HepG2 (cell line): ENCODE data around the gene OR5K2. TPM values are rescaled to one million over a fixed set of nuclear protein-coding genes. Genes with fewer than 3 reads are reported as not detected.

Experiments
- E2F1 ChIP-seq: sonication (generic); formaldehyde crosslinking; IDR thresholded peaks from 2 replicates; pipeline ENCODE4 v1.5.0; 2020; ENCODE audit warnings: missing genetic modification reagents
- FOXA3 ChIP-seq: IDR thresholded peaks from 2 replicates; pipeline ENCODE4 v1.6.1; 2016; ENCODE audit warnings: missing genetic modification reagents, missing compliant biosample characterization
- NFYB ChIP-seq: sonication (generic); formaldehyde crosslinking; IDR thresholded peaks from 2 replicates; pipeline ENCODE4 v1.4.0; 2020; ENCODE audit warnings: missing genetic modification reagents
- ONECUT2 ChIP-seq: sonication (generic); formaldehyde crosslinking; IDR thresholded peaks from 2 replicates; pipeline ENCODE4 v1.4.0; 2020; ENCODE audit warnings: missing genetic modification reagents
- PHF20 ChIP-seq: sonication (generic); formaldehyde crosslinking; IDR thresholded peaks from 2 replicates; pipeline ENCODE4 v1.5.0; 2020; ENCODE audit warnings: mild to moderate bottlenecking, missing genetic modification reagents
- RERE ChIP-seq: IDR thresholded peaks from 2 replicates; pipeline ENCODE4 v1.6.1; 2016; ENCODE audit warnings: low read depth, missing genetic modification reagents, missing compliant biosample characterization
- SMARCC2 ChIP-seq: fragments of 450-650 bp; IDR thresholded peaks from 2 replicates; pipeline ENCODE4 v1.6.1; 2017; ENCODE audit warnings: antibody characterized with exemption, mild to moderate bottlenecking
- TEAD2 ChIP-seq: sonication (generic); formaldehyde crosslinking; IDR thresholded peaks from 2 replicates; pipeline ENCODE4 v1.9.0; 2021; ENCODE audit warnings: missing genetic modification reagents
- ZC3H4 ChIP-seq: sonication (generic); formaldehyde crosslinking; IDR thresholded peaks from 2 replicates; pipeline ENCODE4 v1.4.0; 2020; ENCODE audit warnings: missing genetic modification reagents, borderline replicate concordance
- ZNF275 ChIP-seq: sonication (generic); formaldehyde crosslinking; IDR thresholded peaks from 2 replicates; pipeline ENCODE4 v1.8.0; 2022; ENCODE audit warnings: missing genetic modification reagents, mild to moderate bottlenecking, inconsistent platforms, borderline replicate concordance
- ZNF329 ChIP-seq: sonication (generic); formaldehyde crosslinking; IDR thresholded peaks from 2 replicates; pipeline ENCODE4 v1.9.0; 2021; ENCODE audit warnings: low read depth, mild to moderate bottlenecking, missing genetic modification reagents
- ZNF569 ChIP-seq: sonication (generic); formaldehyde crosslinking; IDR thresholded peaks from 2 replicates; pipeline ENCODE4 v1.5.0; 2020; ENCODE audit warnings: mild to moderate bottlenecking, missing genetic modification reagents, moderate library complexity, borderline replicate concordance
- ZNF670 ChIP-seq: sonication (generic); formaldehyde crosslinking; IDR thresholded peaks from 2 replicates; pipeline ENCODE4 v1.8.0; 2022; ENCODE audit warnings: mild to moderate bottlenecking, missing genetic modification reagents, borderline replicate concordance
- ZNF709 ChIP-seq: sonication (generic); formaldehyde crosslinking; IDR thresholded peaks from 2 replicates; pipeline ENCODE4 v1.5.0; 2020; ENCODE audit warnings: mild to moderate bottlenecking, missing genetic modification reagents
- polyA plus RNA-seq, 8 experiments: library from polyadenylated mRNA; depleted of rRNA in 3 of 8; stranded (reverse) in 7 of 8; unstranded in 1 of 8; fragments of >200 nt; fragmentation: Illumina TruSeq in 4 of 8; extraction: Trizol in 4 of 8; gene quantifications; 2 replicates each; pipeline versions ENCODE4 v1.2.1 to v1.2.3, GENCODE V29; 2011 to 2016; ENCODE audit warnings: low read depth in 4 of 8, missing spikeins in 1 of 8, mixed read lengths in 1 of 8; ENCODE audit not compliant: insufficient read depth in 1 of 8
- total RNA-seq, 5 experiments: library from RNA; depleted of rRNA; stranded (reverse); fragments of >200 nt; fragmentation: Illumina TruSeq; extraction: Trizol; gene quantifications; 2 replicates each; pipeline ENCODE4 v1.2.3, GENCODE V29; 2016; ENCODE audit warnings: low read depth in 1 of 5
- TF ChIP-seq, protein P1 (sequence below): conservative IDR thresholded peaks from 2 replicates; pipeline ENCODE4 v1.6.1; 2018; ENCODE audit warnings: missing genetic modification reagents
- TF ChIP-seq, protein P2 (sequence below): sonication (generic); formaldehyde crosslinking; conservative IDR thresholded peaks from 2 replicates; pipeline ENCODE4 v1.4.0; 2020; ENCODE audit warnings: missing genetic modification reagents
- TF ChIP-seq, protein P3 (sequence below): sonication (generic); formaldehyde crosslinking; IDR thresholded peaks from 2 replicates; pipeline ENCODE4 v1.4.0; 2020; ENCODE audit warnings: missing genetic modification reagents

The OR5K2 gene
- total and polyA plus RNA-seq, 2 of the 13 experiments (the other 11 are each of a cell fraction or from before 2014, with no cell fraction given): not detected

GRCh38 chr3:98522544-98523281 is 25.2 kb downstream of the OR5K2 start, which contains the start of gene CLDND1 (continued):
- TF ChIP-seq, protein P1, sequence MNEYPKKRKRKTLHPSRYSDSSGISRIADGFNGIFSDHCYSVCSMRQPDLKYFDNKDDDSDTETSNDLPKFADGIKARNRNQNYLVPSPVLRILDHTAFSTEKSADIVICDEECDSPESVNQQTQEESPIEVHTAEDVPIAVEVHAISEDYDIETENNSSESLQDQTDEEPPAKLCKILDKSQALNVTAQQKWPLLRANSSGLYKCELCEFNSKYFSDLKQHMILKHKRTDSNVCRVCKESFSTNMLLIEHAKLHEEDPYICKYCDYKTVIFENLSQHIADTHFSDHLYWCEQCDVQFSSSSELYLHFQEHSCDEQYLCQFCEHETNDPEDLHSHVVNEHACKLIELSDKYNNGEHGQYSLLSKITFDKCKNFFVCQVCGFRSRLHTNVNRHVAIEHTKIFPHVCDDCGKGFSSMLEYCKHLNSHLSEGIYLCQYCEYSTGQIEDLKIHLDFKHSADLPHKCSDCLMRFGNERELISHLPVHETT (CRISPR knock-in tag): peak; percentile 93; the same call in 1 of the 2 replicates
- peak; percentile 37; the same call in 1 of the 2 replicates for TF ChIP-seq FOXA3 (CRISPR knock-in tag)
- peak; percentile 65; the same call in 1 of the 2 replicates for TF ChIP-seq PHF20 (CRISPR knock-in tag)
- TF ChIP-seq ZNF569: no peak
- peak; percentile 59 for TF ChIP-seq NFYB (CRISPR knock-in tag)
- TF ChIP-seq ZNF709 (CRISPR knock-in tag): peak; percentile 56; the same call in 1 of the 2 replicates
- no peak for TF ChIP-seq ONECUT2 (CRISPR knock-in tag)
- TF ChIP-seq TEAD2 (CRISPR knock-in tag): no peak
- no peak for TF ChIP-seq SMARCC2
- TF ChIP-seq E2F1 (CRISPR knock-in tag): peak; percentile 59
- TF ChIP-seq ZC3H4: no peak
- TF ChIP-seq RERE (CRISPR knock-in tag): no peak
- TF ChIP-seq ZNF670: peak; percentile 69; the same call in 1 of the 2 replicates
- TF ChIP-seq, protein P2, sequence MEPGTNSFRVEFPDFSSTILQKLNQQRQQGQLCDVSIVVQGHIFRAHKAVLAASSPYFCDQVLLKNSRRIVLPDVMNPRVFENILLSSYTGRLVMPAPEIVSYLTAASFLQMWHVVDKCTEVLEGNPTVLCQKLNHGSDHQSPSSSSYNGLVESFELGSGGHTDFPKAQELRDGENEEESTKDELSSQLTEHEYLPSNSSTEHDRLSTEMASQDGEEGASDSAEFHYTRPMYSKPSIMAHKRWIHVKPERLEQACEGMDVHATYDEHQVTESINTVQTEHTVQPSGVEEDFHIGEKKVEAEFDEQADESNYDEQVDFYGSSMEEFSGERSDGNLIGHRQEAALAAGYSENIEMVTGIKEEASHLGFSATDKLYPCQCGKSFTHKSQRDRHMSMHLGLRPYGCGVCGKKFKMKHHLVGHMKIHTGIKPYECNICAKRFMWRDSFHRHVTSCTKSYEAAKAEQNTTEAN (CRISPR knock-in tag): no peak
- TF ChIP-seq ZNF275: no peak
- TF ChIP-seq ZNF329 (CRISPR knock-in tag): no peak; the same call in 1 of the 2 replicates
- TF ChIP-seq, protein P3, sequence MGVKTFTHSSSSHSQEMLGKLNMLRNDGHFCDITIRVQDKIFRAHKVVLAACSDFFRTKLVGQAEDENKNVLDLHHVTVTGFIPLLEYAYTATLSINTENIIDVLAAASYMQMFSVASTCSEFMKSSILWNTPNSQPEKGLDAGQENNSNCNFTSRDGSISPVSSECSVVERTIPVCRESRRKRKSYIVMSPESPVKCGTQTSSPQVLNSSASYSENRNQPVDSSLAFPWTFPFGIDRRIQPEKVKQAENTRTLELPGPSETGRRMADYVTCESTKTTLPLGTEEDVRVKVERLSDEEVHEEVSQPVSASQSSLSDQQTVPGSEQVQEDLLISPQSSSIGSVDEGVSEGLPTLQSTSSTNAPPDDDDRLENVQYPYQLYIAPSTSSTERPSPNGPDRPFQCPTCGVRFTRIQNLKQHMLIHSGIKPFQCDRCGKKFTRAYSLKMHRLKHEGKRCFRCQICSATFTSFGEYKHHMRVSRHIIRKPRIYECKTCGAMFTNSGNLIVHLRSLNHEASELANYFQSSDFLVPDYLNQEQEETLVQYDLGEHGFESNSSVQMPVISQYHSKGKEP: no peak
